ENCODE results near the gene KCNH2.

Gene KCNH2

DNA sequence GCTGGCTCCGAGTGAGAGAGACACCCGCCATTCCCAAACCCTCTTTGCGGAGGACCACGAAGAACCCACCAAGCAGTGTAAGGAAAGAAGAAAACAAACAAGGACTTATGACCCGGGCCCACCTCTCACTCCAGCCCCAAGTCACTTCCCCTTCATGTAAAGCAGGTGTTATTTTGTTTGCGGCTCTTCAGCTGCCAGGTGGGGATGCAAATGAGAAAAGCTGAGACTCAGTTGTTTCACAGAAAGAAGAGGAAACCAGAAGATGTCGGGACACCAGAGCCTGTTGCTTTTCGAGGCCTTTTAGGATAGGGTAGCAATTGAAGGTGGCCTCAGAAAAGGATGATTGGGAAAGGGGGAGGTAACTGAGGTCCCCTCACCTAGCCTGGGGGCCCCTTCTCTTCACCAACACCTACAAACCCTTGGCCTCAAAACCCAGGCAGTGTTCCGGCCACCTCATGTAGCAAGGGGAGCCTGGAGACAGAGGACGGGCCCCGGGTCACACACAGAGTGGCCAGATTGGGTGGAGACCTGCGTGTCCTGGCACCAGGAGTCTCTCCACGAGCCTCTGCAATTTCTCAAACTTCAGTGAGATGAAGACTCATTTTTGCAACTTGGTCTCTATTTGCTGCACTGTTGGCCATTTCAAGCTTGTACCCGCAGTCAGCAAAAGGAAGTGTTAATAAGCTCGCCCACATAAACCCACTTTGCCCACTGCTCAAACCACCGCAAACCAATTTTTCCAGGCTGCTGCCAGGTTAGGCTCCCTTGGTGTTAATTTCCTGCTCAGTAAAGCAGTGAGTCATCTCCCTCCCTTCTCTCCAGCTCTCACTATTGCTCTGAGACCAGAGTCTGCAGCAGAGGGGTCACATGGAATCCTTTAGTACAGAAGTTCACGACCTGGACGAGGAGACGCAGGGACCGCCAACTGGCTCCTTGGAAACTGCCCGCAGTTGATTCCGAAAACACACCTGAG is 80.3 kb downstream of the KCNH2 start:
- no peak for DNase-seq

DNA sequence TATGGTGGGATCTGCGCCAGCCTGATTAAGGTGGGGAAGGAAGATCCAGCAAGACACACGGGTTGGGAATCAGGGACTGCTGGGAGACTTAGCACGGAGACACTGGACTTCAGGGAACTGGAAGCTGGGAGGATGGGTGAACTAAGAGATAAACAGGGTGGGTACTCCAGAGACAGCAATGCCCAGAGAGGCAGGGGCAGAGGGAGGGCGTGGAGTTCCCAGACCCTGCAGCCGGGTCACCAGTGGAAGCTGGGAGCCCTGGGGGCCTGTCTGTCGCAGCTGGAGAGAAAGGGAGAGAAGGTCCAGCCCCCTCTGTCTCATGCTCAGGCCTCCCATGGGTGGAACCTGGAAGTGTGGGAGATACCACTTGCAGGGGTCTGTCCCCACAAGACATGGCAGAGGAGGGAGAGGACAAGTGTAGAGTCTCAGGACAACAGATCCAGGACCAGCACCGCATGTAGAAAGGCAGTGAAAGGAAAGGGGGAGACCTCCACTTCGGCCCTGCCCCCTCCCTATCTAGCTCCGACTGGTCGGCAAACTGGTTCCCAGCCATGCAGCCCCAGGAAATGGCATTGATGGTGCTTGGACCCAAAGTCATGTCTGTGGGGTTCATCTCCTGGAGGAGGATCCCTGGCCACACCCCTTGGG is 81.4 kb downstream of the KCNH2 start:
- no peak for DNase-seq

DNA sequence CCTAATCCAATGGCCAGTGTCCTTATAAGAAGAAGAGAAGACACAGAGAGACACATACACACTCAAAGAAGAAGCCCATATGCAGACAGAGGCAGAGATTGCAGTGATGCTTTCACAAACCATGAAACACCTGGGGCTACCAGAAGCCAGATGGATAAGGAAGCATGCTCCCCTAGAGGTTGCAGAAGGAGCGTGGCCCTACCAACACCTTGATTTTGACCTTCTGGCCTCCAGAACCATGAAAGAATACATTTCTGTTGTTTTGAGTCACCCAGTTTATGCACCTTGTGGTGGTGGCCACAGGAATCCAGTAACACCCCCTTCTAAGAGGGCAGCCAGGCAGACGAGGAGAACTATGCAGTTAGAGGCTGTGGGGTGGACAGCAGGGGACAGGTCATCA is 82.3 kb downstream of the KCNH2 start:
- no peak for DNase-seq

Measured in NCI-H446 treated with DMSO at 0.1 percent for 48 hours (cell line).